Neural progenitor cell (in vitro differentiated cells): Measurements from ENCODE around the gene DENND5A.

Experiments
- CTCF ChIP-seq: fragments of 200-600 bp; sonication (generic); IDR thresholded peaks from 2 replicates; pipeline ENCODE4 v1.5.1; 2017; ENCODE audit warnings: antibody characterized with exemption, mild to moderate bottlenecking
- EZH2 ChIP-seq: fragments of 200-600 bp; sonication (generic); IDR thresholded peaks from 2 replicates; pipeline ENCODE4 v1.6.1; 2017; ENCODE audit warnings: antibody characterized with exemption, mild to moderate bottlenecking, moderate library complexity

- TF ChIP-seq CTCF, result no peak
- TF ChIP-seq EZH2, result no peak
Observed at GRCh38 chr11:9214765-9215164, 50.4 kb downstream of the DENND5A start.
